LNCAP (cell line): ENCODE measurements around the gene CDH22.

ENCODE experiments used
- CTCF ChIP-seq: fragments of 450-650 bp; IDR thresholded peaks from 2 replicates; pipeline ENCODE4 v1.5.1; 2017; ENCODE audit warnings: mild to moderate bottlenecking

The CDH22 gene

GRCh38 chr20:46159101-46159897 is 149.0 kb downstream of the CDH22 start:
- TF ChIP-seq CTCF: no peak

- no peak for TF ChIP-seq CTCF
Measured at GRCh38 chr20:46158476-46158987, 149.8 kb downstream of the CDH22 start.

GRCh38 chr20:46157625-46158024 is 150.7 kb downstream of the CDH22 start:
- no peak for TF ChIP-seq CTCF

- TF ChIP-seq CTCF: no peak
Measured at GRCh38 chr20:46157076-46157592, 151.2 kb downstream of the CDH22 start.

GRCh38 chr20:46156065-46156464 is 152.2 kb downstream of the CDH22 start:
- no peak for TF ChIP-seq CTCF

- TF ChIP-seq CTCF: no peak
Measured at GRCh38 chr20:46154796-46155195, 153.5 kb downstream of the CDH22 start.

GRCh38 chr20:46154305-46154704 is 154.0 kb downstream of the CDH22 start:
- no peak for TF ChIP-seq CTCF
